ENCODE results near the gene CTDSP2. TPM values are rescaled to one million over a fixed set of nuclear protein-coding genes. Genes with fewer than 3 reads are reported as not detected.
A peak's percentile ranks its signal among the peaks of the same experiment; 100 is the strongest.

CTDSP2 gene
- total and polyA plus RNA-seq, 10 of the 15 experiments (the other 5 are each of a cell fraction or from before 2014, with no cell fraction given), result 17.3 to 98.2 (median 54.1) TPM

GRCh38 chr12:57845478-57846284 is 848 bp downstream of the CTDSP2 start:
- Histone ChIP-seq H3K79me2 (ENCODE audit: control insufficient read depth, insufficient read depth, low read length) (peaks cover 58% of the 10 kb centered on the region), H3K36me3 (ENCODE audit: control insufficient read depth in 2 of 2, insufficient read depth in 2 of 2, low read length in 1 of 2) (no peaks in the 10 kb centered on the region), H3K4me2 (ENCODE audit: control insufficient read depth, insufficient read depth) (peak overlapping the region; percentile 93), H3K4me3 (peak overlapping the region; percentile 99), H3K9ac (ENCODE audit: control insufficient read depth, insufficient read depth, low read length) (peak overlapping the region; percentile 94), H3K4me1 (ENCODE audit: control insufficient read depth, insufficient read depth, low read length) (peaks cover 29% of the 10 kb centered on the region), H2AFZ (ENCODE audit: control insufficient read depth, low read depth, low read length) (peak overlapping the region; percentile 48), H3K9me3 (replicated peaks; ENCODE audit: control insufficient read depth, insufficient read depth, low read length) (no peaks in the 10 kb centered on the region), H3K27me3 (replicated peaks in 1 of 2; ENCODE audit: control insufficient read depth in 2 of 2, insufficient read depth in 2 of 2, low read length in 1 of 2) (peaks cover 0 to 2% of the 10 kb centered on the region in 2 experiments; a peak in 2 of 4 replicates), H3K27ac (ENCODE audit: control insufficient read depth, insufficient read depth) (peak overlapping the region; percentile 90), H4K20me1 (ENCODE audit: control insufficient read depth, insufficient read depth) (peaks cover 8% of the 10 kb centered on the region)
- in situ Hi-C loops (cut with MboI), result no loop called here
- SMC1A ChIA-PET (ENCODE audit: uncharacterized antibody, unreplicated experiment), result interaction anchor here (0.7 to 17.6 kb wide), 5 partner anchors 8 to 462 kb away, joined by 3 to 416 read pairs (median 5); partner anchors contain the start of gene TSFM
- no peak for FAIRE-seq
- POLR2A ChIA-PET, result interaction anchor here (0.7 to 3.6 kb wide), 6 partner anchors 9 to 96 kb away, joined by 4 to 25 read pairs (median 7); partner anchors contain the start of gene ATP23
- RAD21 ChIA-PET (ENCODE audit: unreplicated experiment), result interaction anchor here (0.6 to 9.2 kb wide), 5 partner anchors 11 to 100 kb away, joined by 3 to 110 read pairs (median 5); partner anchors contain the start of gene TSPAN31
- peak; percentile 59 for ATAC-seq
- intact Hi-C loops (cut with micrococcal nuclease; ENCODE audit: unreplicated experiment), result loop anchor here (2.0 kb wide), 1 partner anchor 53 kb away; no protein-coding TSS in a partner anchor
- BruUV-seq (replicated peaks), result no TSS peak
- CTCF ChIA-PET, result interaction anchor here (0.7 to 3.7 kb wide), 7 partner anchors 9 to 95 kb away, joined by 3 to 28 read pairs (median 12); no protein-coding TSS in a partner anchor
- DNase-seq (ENCODE audit: low read depth, low spot score), result no peak
- WGBS (ENCODE audit: insufficient coverage, insufficient replicate concordance, low lambda C conversion rate, missing lambda C conversion rate), result under 1% methylated on average over 58 of the region's 81 CpGs
- TF ChIP-seq JUND (IDR thresholded peaks at IDR 0.05; ENCODE audit: low read depth, low read length) (no peak), BCL3 (IDR thresholded peaks at IDR 0.05; ENCODE audit: borderline replicate concordance, insufficient read depth, low read depth, low read length, poor library complexity, severe bottlenecking) (peak; percentile 1), SREBF2 (IDR thresholded peaks at IDR 0.05; ENCODE audit: low read length) (no peak), USF1 (IDR thresholded peaks at IDR 0.05; ENCODE audit: borderline replicate concordance, extremely low read length, insufficient read depth, low read depth, low read length) (no peak), CREB1 (IDR thresholded peaks at IDR 0.05; ENCODE audit: low read depth) (peak; percentile 22; the same call in 1 of the 2 replicates), IKZF2 (IDR thresholded peaks at IDR 0.05) (peak in 1 of 2 experiments; percentile 9; a peak in 3 of 4 replicates), TCF7 (IDR thresholded peaks at IDR 0.05; ENCODE audit: borderline replicate concordance) (no peak), MYB (IDR thresholded peaks at IDR 0.05; ENCODE audit: borderline replicate concordance, low read depth, low read length) (no peak), EGR1 (IDR thresholded peaks at IDR 0.05; ENCODE audit: borderline replicate concordance in 1 of 2, low read depth in 2 of 2, low read length in 2 of 2) (peak in 1 of 2 experiments; percentile 93; a peak in 2 of 3 replicates), E2F8 (IDR thresholded peaks at IDR 0.05; ENCODE audit: low read depth, partially characterized antibody) (no peak), ZSCAN29 (IDR thresholded peaks at IDR 0.05) (no peak), BCL11A (IDR thresholded peaks at IDR 0.05; ENCODE audit: low read depth, low read length) (no peak), NFIC (IDR thresholded peaks at IDR 0.05; ENCODE audit: low read depth, low read length) (no peak), YBX1 (IDR thresholded peaks at IDR 0.05) (no peak), MEF2A (IDR thresholded peaks at IDR 0.05; ENCODE audit: insufficient read depth, low read depth, low read length) (no peak), ZNF217 (IDR thresholded peaks at IDR 0.05) (no peak)
